Measurements from ENCODE around the gene PIGW.

- no peak for TF ChIP-seq POLR2AphosphoS5 (IDR thresholded peaks at IDR 0.05; ENCODE audit: low read depth, low read length)
- TF ChIP-seq REST (IDR thresholded peaks at IDR 0.05; ENCODE audit: insufficient read depth in 1 of 2, low read depth in 2 of 2, low read length in 2 of 2), result no peak
- no peak for TF ChIP-seq TAF1 (IDR thresholded peaks at IDR 0.05; ENCODE audit: borderline replicate concordance, insufficient read depth, low read length)
- no peak for TF ChIP-seq SIN3A (IDR thresholded peaks at IDR 0.05; ENCODE audit: borderline replicate concordance, insufficient read depth, low read length)
- TF ChIP-seq FOXP2 (optimal IDR thresholded peaks at IDR 0.05; ENCODE audit: borderline replicate concordance, extremely low read depth, extremely low read length, insufficient read depth), result no peak
Observed at GRCh38 chr17:36498560-36499300, 36.1 kb upstream of the PIGW start.
